ENCODE data around the gene C18orf63.

- TF ChIP-seq POLR2A (IDR thresholded peaks at IDR 0.05; ENCODE audit: extremely low read depth, insufficient read length), result no peak
- TF ChIP-seq, protein P1, sequence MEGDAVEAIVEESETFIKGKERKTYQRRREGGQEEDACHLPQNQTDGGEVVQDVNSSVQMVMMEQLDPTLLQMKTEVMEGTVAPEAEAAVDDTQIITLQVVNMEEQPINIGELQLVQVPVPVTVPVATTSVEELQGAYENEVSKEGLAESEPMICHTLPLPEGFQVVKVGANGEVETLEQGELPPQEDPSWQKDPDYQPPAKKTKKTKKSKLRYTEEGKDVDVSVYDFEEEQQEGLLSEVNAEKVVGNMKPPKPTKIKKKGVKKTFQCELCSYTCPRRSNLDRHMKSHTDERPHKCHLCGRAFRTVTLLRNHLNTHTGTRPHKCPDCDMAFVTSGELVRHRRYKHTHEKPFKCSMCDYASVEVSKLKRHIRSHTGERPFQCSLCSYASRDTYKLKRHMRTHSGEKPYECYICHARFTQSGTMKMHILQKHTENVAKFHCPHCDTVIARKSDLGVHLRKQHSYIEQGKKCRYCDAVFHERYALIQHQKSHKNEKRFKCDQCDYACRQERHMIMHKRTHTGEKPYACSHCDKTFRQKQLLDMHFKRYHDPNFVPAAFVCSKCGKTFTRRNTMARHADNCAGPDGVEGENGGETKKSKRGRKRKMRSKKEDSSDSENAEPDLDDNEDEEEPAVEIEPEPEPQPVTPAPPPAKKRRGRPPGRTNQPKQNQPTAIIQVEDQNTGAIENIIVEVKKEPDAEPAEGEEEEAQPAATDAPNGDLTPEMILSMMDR (IDR thresholded peaks at IDR 0.05; ENCODE audit: low read depth, low read length), result no peak
- no peak for TF ChIP-seq MYC (IDR thresholded peaks at IDR 0.05; ENCODE audit: low read depth, low read length)
- TF ChIP-seq MAX (IDR thresholded peaks at IDR 0.05; ENCODE audit: low read depth, low read length), result no peak
Measured at GRCh38 chr18:74397572-74397971, 81.9 kb downstream of the C18orf63 start.

Measured in NB4 (cell line).